Skeletal muscle satellite cell (primary cell): ENCODE results near the gene C10orf62.

ENCODE experiments used
- H3K27me3 ChIP-seq: 2 replicates; pipeline ENCODE4 v1.7.0; 2013; ENCODE audit warnings: low read length; ENCODE audit not compliant: control insufficient read depth, insufficient read depth
- H3K36me3 ChIP-seq: 2 replicates; pipeline ENCODE4 v1.7.0; 2013; ENCODE audit warnings: mild to moderate bottlenecking, control low read depth, low read length; ENCODE audit not compliant: insufficient read depth
- H3K4me1 ChIP-seq: 2 replicates; pipeline ENCODE4 v1.7.0; 2013; ENCODE audit warnings: low read length; ENCODE audit not compliant: control insufficient read depth, insufficient read depth
- H3K4me2 ChIP-seq: 2 replicates; pipeline ENCODE4 v1.7.0; 2013; ENCODE audit warnings: mild to moderate bottlenecking, low read length
- H3K4me3 ChIP-seq: 2 replicates; pipeline ENCODE4 v1.7.0; 2013; ENCODE audit warnings: low read length
- H3K9ac ChIP-seq: 2 replicates; pipeline ENCODE4 v1.7.0; 2013; ENCODE audit warnings: mild to moderate bottlenecking, low read depth, low read length, moderate library complexity
- H3K9me3 ChIP-seq: replicated peaks from 2 replicates; pipeline ENCODE4 v1.7.0; 2013; ENCODE audit warnings: mild to moderate bottlenecking, control low read depth, low read length

The C10orf62 gene

GRCh38 chr10:97578171-97578844 is 11.2 kb upstream of the C10orf62 start:
- Histone ChIP-seq H3K36me3 (no peaks in the 10 kb centered on the region), H3K9me3 (no peaks in the 10 kb centered on the region), H3K27me3 (no peaks in the 10 kb centered on the region), H3K4me1 (peaks cover 19% of the 10 kb centered on the region), H3K9ac (no peak overlapping the region), H3K4me3 (no peak overlapping the region), H3K4me2 (no peak overlapping the region)

- no peak overlapping the region for H3K4me2 ChIP-seq
- H3K4me1 ChIP-seq: peaks cover 9% of the 10 kb centered on the region
- H3K4me3 ChIP-seq: no peak overlapping the region
- no peak overlapping the region for H3K9ac ChIP-seq
- no peaks in the 10 kb centered on the region for H3K36me3 ChIP-seq
- H3K27me3 ChIP-seq: no peaks in the 10 kb centered on the region
- no peaks in the 10 kb centered on the region for H3K9me3 ChIP-seq
Observed at GRCh38 chr10:97580421-97581367, 8.8 kb upstream of the C10orf62 start.

GRCh38 chr10:97582169-97582568 is 7.4 kb upstream of the C10orf62 start:
- Histone ChIP-seq H3K9ac (no peak overlapping the region), H3K27me3 (no peaks in the 10 kb centered on the region), H3K4me3 (no peak overlapping the region), H3K36me3 (no peaks in the 10 kb centered on the region), H3K9me3 (no peaks in the 10 kb centered on the region), H3K4me1 (peaks cover 9% of the 10 kb centered on the region), H3K4me2 (no peak overlapping the region)

- Histone ChIP-seq H3K36me3 (no peaks in the 10 kb centered on the region), H3K9me3 (no peaks in the 10 kb centered on the region), H3K4me3 (no peak overlapping the region), H3K4me2 (no peak overlapping the region), H3K27me3 (no peaks in the 10 kb centered on the region), H3K9ac (no peak overlapping the region), H3K4me1 (peaks cover 9% of the 10 kb centered on the region)
Observed at GRCh38 chr10:97583476-97583875, 6.0 kb upstream of the C10orf62 start.

- Histone ChIP-seq H3K4me1 (peaks cover 9% of the 10 kb centered on the region), H3K36me3 (no peaks in the 10 kb centered on the region), H3K9me3 (no peaks in the 10 kb centered on the region), H3K4me3 (no peak within 1 kb of the TSS), H3K27me3 (no peaks in the 10 kb centered on the region), H3K9ac (no peak within 1 kb of the TSS), H3K4me2 (no peak within 1 kb of the TSS)
Observed at GRCh38 chr10:97584060-97584797, 5.3 kb upstream of the C10orf62 start, which contains the start of gene HOGA1. TSS of gene HOGA1 (plus strand) at chr10:97584389. CDS start at chr10:97584704, 315 bp downstream.

GRCh38 chr10:97584798-97585438 is 4.6 kb upstream of the C10orf62 start:
- Histone ChIP-seq H3K27me3 (no peaks in the 10 kb centered on the region), H3K36me3 (no peaks in the 10 kb centered on the region), H3K9ac (no peak overlapping the region), H3K9me3 (no peaks in the 10 kb centered on the region), H3K4me2 (no peak overlapping the region), H3K4me3 (no peak overlapping the region), H3K4me1 (peaks cover 9% of the 10 kb centered on the region)

- Histone ChIP-seq H3K9ac (no peak overlapping the region), H3K9me3 (no peaks in the 10 kb centered on the region), H3K4me3 (no peak overlapping the region), H3K4me1 (peaks cover 9% of the 10 kb centered on the region), H3K36me3 (no peaks in the 10 kb centered on the region), H3K4me2 (no peak overlapping the region), H3K27me3 (no peaks in the 10 kb centered on the region)
Observed at GRCh38 chr10:97585439-97585811, 4.1 kb upstream of the C10orf62 start.

- Histone ChIP-seq H3K9me3 (no peaks in the 10 kb centered on the region), H3K27me3 (no peaks in the 10 kb centered on the region)
Observed at GRCh38 chr10:97587183-97587582, 2.3 kb upstream of the C10orf62 start.

GRCh38 chr10:97590082-97590747 is 694 bp downstream of the C10orf62 start:
- H3K36me3 ChIP-seq: no peaks in the 10 kb centered on the region
- H3K9me3 ChIP-seq: no peaks in the 10 kb centered on the region
- H3K4me3 ChIP-seq: no peak overlapping the region
- H3K4me2 ChIP-seq: no peak overlapping the region
- H3K9ac ChIP-seq: no peak overlapping the region
- H3K27me3 ChIP-seq: no peaks in the 10 kb centered on the region
- H3K4me1 ChIP-seq: peaks cover 5% of the 10 kb centered on the region

More at GRCh38 chr10:97587183-97587582, 2.3 kb upstream of the C10orf62 start:
- Histone ChIP-seq H3K36me3 (no peaks in the 10 kb centered on the region), H3K4me1 (peaks cover 9% of the 10 kb centered on the region), H3K4me3 (no peak overlapping the region), H3K9ac (no peak overlapping the region), H3K4me2 (no peak overlapping the region)

- H3K27me3 ChIP-seq: no peaks in the 10 kb centered on the region
- H3K4me3 ChIP-seq: no peak overlapping the region
- H3K36me3 ChIP-seq: no peaks in the 10 kb centered on the region
- peaks cover 10% of the 10 kb centered on the region for H3K4me1 ChIP-seq
- no peak overlapping the region for H3K4me2 ChIP-seq
- H3K9ac ChIP-seq: no peak overlapping the region
- H3K9me3 ChIP-seq: no peaks in the 10 kb centered on the region
Observed at GRCh38 chr10:97590748-97591495, 1.4 kb downstream of the C10orf62 start.
